Measurements from ENCODE around the gene ATXN7L1.

Gene ATXN7L1

GRCh38 chr7:105622106-105622731 lies 254.2 kb downstream of the ATXN7L1 start:
- Histone ChIP-seq H3K9me3 (ENCODE audit: control insufficient read depth, low read length) (no peaks in the 10 kb centered on the region), H3K36me3 (ENCODE audit: control insufficient read depth, insufficient read depth, low read length) (no peaks in the 10 kb centered on the region), H3K9ac (ENCODE audit: low read length) (no peak overlapping the region), H3K4me3 (ENCODE audit: low read length) (no peak overlapping the region), H3K27me3 (ENCODE audit: control insufficient read depth, insufficient read depth, low read length) (no peaks in the 10 kb centered on the region), H3K4me1 (ENCODE audit: control insufficient read depth, insufficient read depth, low read length) (no peaks in the 10 kb centered on the region)

GRCh38 chr7:105621617-105622016 lies 254.8 kb downstream of the ATXN7L1 start:
- H3K36me3 ChIP-seq (ENCODE audit: control insufficient read depth, insufficient read depth, low read length), result no peaks in the 10 kb centered on the region
- no peak overlapping the region for H3K9ac ChIP-seq (ENCODE audit: low read length)
- no peaks in the 10 kb centered on the region for H3K9me3 ChIP-seq (ENCODE audit: control insufficient read depth, low read length)
- H3K4me3 ChIP-seq (ENCODE audit: low read length), result no peak overlapping the region
- H3K4me1 ChIP-seq (ENCODE audit: control insufficient read depth, insufficient read depth, low read length), result no peaks in the 10 kb centered on the region
- no peaks in the 10 kb centered on the region for H3K27me3 ChIP-seq (ENCODE audit: control insufficient read depth, insufficient read depth, low read length)

GRCh38 chr7:105621176-105621575 lies 255.2 kb downstream of the ATXN7L1 start:
- Histone ChIP-seq H3K9me3 (ENCODE audit: control insufficient read depth, low read length) (no peaks in the 10 kb centered on the region), H3K4me3 (ENCODE audit: low read length) (no peak overlapping the region), H3K27me3 (ENCODE audit: control insufficient read depth, insufficient read depth, low read length) (no peaks in the 10 kb centered on the region), H3K36me3 (ENCODE audit: control insufficient read depth, insufficient read depth, low read length) (peaks cover under 1% of the 10 kb centered on the region), H3K4me1 (ENCODE audit: control insufficient read depth, insufficient read depth, low read length) (no peaks in the 10 kb centered on the region), H3K9ac (ENCODE audit: low read length) (no peak overlapping the region)

GRCh38 chr7:105619590-105619989 lies 256.8 kb downstream of the ATXN7L1 start:
- Histone ChIP-seq H3K36me3 (ENCODE audit: control insufficient read depth, insufficient read depth, low read length) (peaks cover 5% of the 10 kb centered on the region), H3K9me3 (ENCODE audit: control insufficient read depth, low read length) (no peaks in the 10 kb centered on the region), H3K27me3 (ENCODE audit: control insufficient read depth, insufficient read depth, low read length) (no peaks in the 10 kb centered on the region), H3K4me1 (ENCODE audit: control insufficient read depth, insufficient read depth, low read length) (no peaks in the 10 kb centered on the region), H3K9ac (ENCODE audit: low read length) (no peak overlapping the region), H3K4me3 (ENCODE audit: low read length) (no peak overlapping the region)

GRCh38 chr7:105618016-105618296 lies 258.4 kb downstream of the ATXN7L1 start:
- Histone ChIP-seq H3K9ac (ENCODE audit: low read length) (no peak overlapping the region), H3K4me3 (ENCODE audit: low read length) (no peak overlapping the region), H3K27me3 (ENCODE audit: control insufficient read depth, insufficient read depth, low read length) (no peaks in the 10 kb centered on the region), H3K9me3 (ENCODE audit: control insufficient read depth, low read length) (no peaks in the 10 kb centered on the region), H3K4me1 (ENCODE audit: control insufficient read depth, insufficient read depth, low read length) (no peaks in the 10 kb centered on the region), H3K36me3 (ENCODE audit: control insufficient read depth, insufficient read depth, low read length) (peaks cover 11% of the 10 kb centered on the region)

GRCh38 chr7:105617280-105618015 lies 259.0 kb downstream of the ATXN7L1 start:
- H3K36me3 ChIP-seq (ENCODE audit: control insufficient read depth, insufficient read depth, low read length), result peaks cover 11% of the 10 kb centered on the region
- H3K4me3 ChIP-seq (ENCODE audit: low read length), result no peak overlapping the region
- H3K4me1 ChIP-seq (ENCODE audit: control insufficient read depth, insufficient read depth, low read length), result no peaks in the 10 kb centered on the region
- no peaks in the 10 kb centered on the region for H3K27me3 ChIP-seq (ENCODE audit: control insufficient read depth, insufficient read depth, low read length)
- H3K9me3 ChIP-seq (ENCODE audit: control insufficient read depth, low read length), result no peaks in the 10 kb centered on the region
- H3K9ac ChIP-seq (ENCODE audit: low read length), result no peak overlapping the region

- Histone ChIP-seq H3K27me3 (ENCODE audit: control insufficient read depth, insufficient read depth, low read length) (no peaks in the 10 kb centered on the region), H3K9ac (ENCODE audit: low read length) (no peak overlapping the region), H3K36me3 (ENCODE audit: control insufficient read depth, insufficient read depth, low read length) (peaks cover 11% of the 10 kb centered on the region), H3K9me3 (ENCODE audit: control insufficient read depth, low read length) (no peaks in the 10 kb centered on the region), H3K4me3 (ENCODE audit: low read length) (no peak overlapping the region), H3K4me1 (ENCODE audit: control insufficient read depth, insufficient read depth, low read length) (no peaks in the 10 kb centered on the region)
Observed at GRCh38 chr7:105614341-105614840, 262.0 kb downstream of the ATXN7L1 start.

GRCh38 chr7:105613611-105614330 lies 262.6 kb downstream of the ATXN7L1 start:
- H3K4me3 ChIP-seq (ENCODE audit: low read length), result no peak overlapping the region
- peaks cover 11% of the 10 kb centered on the region for H3K36me3 ChIP-seq (ENCODE audit: control insufficient read depth, insufficient read depth, low read length)
- no peaks in the 10 kb centered on the region for H3K27me3 ChIP-seq (ENCODE audit: control insufficient read depth, insufficient read depth, low read length)
- H3K4me1 ChIP-seq (ENCODE audit: control insufficient read depth, insufficient read depth, low read length), result no peaks in the 10 kb centered on the region
- no peak overlapping the region for H3K9ac ChIP-seq (ENCODE audit: low read length)
- H3K9me3 ChIP-seq (ENCODE audit: control insufficient read depth, low read length), result no peaks in the 10 kb centered on the region

- H3K4me3 ChIP-seq (ENCODE audit: low read length), result no peak overlapping the region
- peaks cover 11% of the 10 kb centered on the region for H3K36me3 ChIP-seq (ENCODE audit: control insufficient read depth, insufficient read depth, low read length)
Observed at GRCh38 chr7:105612806-105613205, 263.6 kb downstream of the ATXN7L1 start.

GRCh38 chr7:105611856-105612775 lies 264.3 kb downstream of the ATXN7L1 start:
- peaks cover 11% of the 10 kb centered on the region for H3K36me3 ChIP-seq (ENCODE audit: control insufficient read depth, insufficient read depth, low read length)
- no peaks in the 10 kb centered on the region for H3K9me3 ChIP-seq (ENCODE audit: control insufficient read depth, low read length)
- H3K4me3 ChIP-seq (ENCODE audit: low read length), result no peak overlapping the region
- no peaks in the 10 kb centered on the region for H3K27me3 ChIP-seq (ENCODE audit: control insufficient read depth, insufficient read depth, low read length)
- H3K4me1 ChIP-seq (ENCODE audit: control insufficient read depth, insufficient read depth, low read length), result no peaks in the 10 kb centered on the region
- H3K9ac ChIP-seq (ENCODE audit: low read length), result no peak overlapping the region

More at GRCh38 chr7:105612806-105613205, 263.6 kb downstream of the ATXN7L1 start:
- Histone ChIP-seq H3K9me3 (ENCODE audit: control insufficient read depth, low read length) (no peaks in the 10 kb centered on the region), H3K27me3 (ENCODE audit: control insufficient read depth, insufficient read depth, low read length) (no peaks in the 10 kb centered on the region), H3K9ac (ENCODE audit: low read length) (no peak overlapping the region), H3K4me1 (ENCODE audit: control insufficient read depth, insufficient read depth, low read length) (no peaks in the 10 kb centered on the region)

- Histone ChIP-seq H3K9me3 (ENCODE audit: control insufficient read depth, low read length) (no peaks in the 10 kb centered on the region), H3K4me3 (ENCODE audit: low read length) (no peak overlapping the region), H3K36me3 (ENCODE audit: control insufficient read depth, insufficient read depth, low read length) (peaks cover 6% of the 10 kb centered on the region), H3K9ac (ENCODE audit: low read length) (no peak overlapping the region), H3K27me3 (ENCODE audit: control insufficient read depth, insufficient read depth, low read length) (no peaks in the 10 kb centered on the region), H3K4me1 (ENCODE audit: control insufficient read depth, insufficient read depth, low read length) (no peaks in the 10 kb centered on the region)
Observed at GRCh38 chr7:105610165-105610930, 266.1 kb downstream of the ATXN7L1 start.
